OCI-LY1 (cell line): ENCODE results near the gene NATD1.
A peak's percentile ranks its signal among the peaks of the same experiment; 100 is the strongest.

Experiments
- H2AFZ ChIP-seq: fragments of 200-600 bp; sonication (generic), shearing (Covaris generic); 2 replicates; pipeline ENCODE4 v1.6.0; 2014; ENCODE audit warnings: antibody characterized with exemption, mild to moderate bottlenecking, low read length
- H3F3A ChIP-seq: fragments of 200-600 bp; sonication (generic), shearing (Covaris generic); 2 replicates; pipeline ENCODE4 v1.6.0; 2014; ENCODE audit warnings: mild to moderate bottlenecking, antibody characterized with exemption, low read length, moderate library complexity; ENCODE audit not compliant: insufficient read depth
- H3K27ac ChIP-seq: fragments of 200-600 bp; sonication (generic); 2 replicates; pipeline ENCODE4 v1.5.1; 2014; ENCODE audit warnings: low read length, mixed run types, mild to moderate bottlenecking, low read depth; ENCODE audit not compliant: poor library complexity, severe bottlenecking
- H3K27me3 ChIP-seq: fragments of 200-600 bp; sonication (generic); 2 replicates; pipeline ENCODE4 v1.6.0; 2014; ENCODE audit warnings: antibody characterized with exemption, mild to moderate bottlenecking, low read length, moderate library complexity; ENCODE audit not compliant: insufficient read depth
- H3K36me3 ChIP-seq: fragments of 200-600 bp; sonication (generic); 2 replicates; pipeline ENCODE4 v1.6.1; 2014; ENCODE audit warnings: mild to moderate bottlenecking, antibody characterized with exemption, low read length, moderate library complexity, mixed read lengths; ENCODE audit not compliant: insufficient read depth
- H3K4me1 ChIP-seq: fragments of 200-600 bp; sonication (generic); 2 replicates; pipeline ENCODE4 v1.5.1; 2014; ENCODE audit warnings: mild to moderate bottlenecking, low read length, moderate library complexity; ENCODE audit not compliant: insufficient read depth, severe bottlenecking
- H3K4me2 ChIP-seq: fragments of 200-600 bp; sonication (generic), shearing (Covaris generic); 2 replicates; pipeline ENCODE4 v1.6.1; 2014; ENCODE audit warnings: low read length
- H3K4me3 ChIP-seq: fragments of 200-600 bp; sonication (generic); 2 replicates; pipeline ENCODE4 v1.5.1; 2014; ENCODE audit warnings: low read length, low read depth, mild to moderate bottlenecking, mixed read lengths; ENCODE audit not compliant: poor library complexity, severe bottlenecking
- H3K79me2 ChIP-seq: fragments of 200-600 bp; shearing (Covaris generic); 2 replicates; pipeline ENCODE4 v1.6.1; 2016; ENCODE audit warnings: mixed run types, low read length, mixed read lengths; ENCODE audit not compliant: insufficient read depth
- H3K9ac ChIP-seq: fragments of 200-600 bp; sonication (generic), shearing (Covaris generic); 2 replicates; pipeline ENCODE4 v1.6.1; 2014; ENCODE audit warnings: mild to moderate bottlenecking, low read length, mixed read lengths
- H3K9me2 ChIP-seq: fragments of 200-600 bp; sonication (generic), shearing (Covaris generic); 2 replicates; pipeline ENCODE4 v1.6.1; 2014; ENCODE audit warnings: low read depth, mild to moderate bottlenecking, low read length, mixed read lengths
- H3K9me3 ChIP-seq: fragments of 200-600 bp; shearing (Covaris generic); 2 replicates; pipeline ENCODE4 v1.6.1; 2014; ENCODE audit warnings: low read length, mixed read lengths
- H4K20me1 ChIP-seq: fragments of 200-600 bp; sonication (generic), shearing (Covaris generic); 2 replicates; pipeline ENCODE4 v1.6.0; 2016; ENCODE audit warnings: mild to moderate bottlenecking, low read length; ENCODE audit not compliant: insufficient read depth
- CTCF ChIP-seq: fragments of 200-600 bp; sonication (generic), shearing (Covaris generic); IDR thresholded peaks from 2 replicates; pipeline ENCODE4 v1.5.1; 2017; ENCODE audit warnings: mild to moderate bottlenecking, antibody characterized with exemption, low read length, moderate library complexity, mixed read lengths
- EZH2 ChIP-seq: fragments of 200-600 bp; sonication (generic), shearing (Covaris generic); IDR thresholded peaks from 2 replicates; pipeline ENCODE4 v1.8.0; 2017; ENCODE audit warnings: borderline replicate concordance, mixed run types, mild to moderate bottlenecking, antibody characterized with exemption, low read length, moderate library complexity, mixed read lengths

The NATD1 gene

GRCh38 chr17:21202512-21202911, 50.7 kb downstream of the NATD1 start:
- Histone ChIP-seq H3K79me2 (peaks cover 40% of the 10 kb centered on the region), H4K20me1 (no peaks in the 10 kb centered on the region), H3K9me3 (no peaks in the 10 kb centered on the region), H3K27me3 (no peaks in the 10 kb centered on the region), H3K9ac (no peak overlapping the region), H3K4me2 (no peak overlapping the region), H3K9me2 (no peaks in the 10 kb centered on the region), H2AFZ (no peak overlapping the region), H3F3A (no peaks in the 10 kb centered on the region), H3K36me3 (peaks cover 31% of the 10 kb centered on the region), H3K27ac (no peak overlapping the region), H3K4me3 (no peak overlapping the region), H3K4me1 (peaks cover 33% of the 10 kb centered on the region)
- TF ChIP-seq EZH2, result no peak
- TF ChIP-seq CTCF, result no peak

DNA sequence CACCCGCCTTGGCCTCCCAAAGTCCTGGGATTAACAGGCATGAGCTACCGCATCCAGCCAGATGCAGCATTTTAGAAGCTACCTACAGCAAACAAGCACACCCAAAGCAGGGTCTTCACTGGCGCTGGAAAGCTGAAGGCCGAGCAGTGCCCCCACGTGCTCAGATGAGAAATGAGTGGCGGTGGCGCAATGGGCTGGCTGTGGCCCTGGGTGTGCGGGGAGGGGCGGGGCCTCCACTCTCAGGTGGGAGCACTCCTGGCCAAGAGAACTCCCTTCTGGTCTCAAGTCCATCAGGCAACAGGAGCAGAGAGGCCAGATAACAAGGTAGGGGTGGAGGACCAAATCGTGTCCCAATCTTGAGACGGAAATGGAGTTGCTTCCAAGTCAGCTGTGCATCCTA, 51.3 kb downstream of the NATD1 start:
- no peak overlapping the region for H3K4me3 ChIP-seq
- peaks cover 32% of the 10 kb centered on the region for H3K36me3 ChIP-seq
- H3K4me2 ChIP-seq, result no peak overlapping the region; the same call in 1 of the 2 replicates
- no peaks in the 10 kb centered on the region for H3K9me3 ChIP-seq
- no peak overlapping the region for H3K9ac ChIP-seq
- no peaks in the 10 kb centered on the region for H3K9me2 ChIP-seq
- H4K20me1 ChIP-seq, result no peaks in the 10 kb centered on the region
- H3K27ac ChIP-seq, result no peak overlapping the region
- H3K27me3 ChIP-seq, result no peaks in the 10 kb centered on the region
- TF ChIP-seq CTCF, result no peak
- TF ChIP-seq EZH2, result no peak
- H3K79me2 ChIP-seq, result peaks cover 34% of the 10 kb centered on the region
- H3F3A ChIP-seq, result no peaks in the 10 kb centered on the region
- H2AFZ ChIP-seq, result no peak overlapping the region
- peaks cover 33% of the 10 kb centered on the region for H3K4me1 ChIP-seq

DNA sequence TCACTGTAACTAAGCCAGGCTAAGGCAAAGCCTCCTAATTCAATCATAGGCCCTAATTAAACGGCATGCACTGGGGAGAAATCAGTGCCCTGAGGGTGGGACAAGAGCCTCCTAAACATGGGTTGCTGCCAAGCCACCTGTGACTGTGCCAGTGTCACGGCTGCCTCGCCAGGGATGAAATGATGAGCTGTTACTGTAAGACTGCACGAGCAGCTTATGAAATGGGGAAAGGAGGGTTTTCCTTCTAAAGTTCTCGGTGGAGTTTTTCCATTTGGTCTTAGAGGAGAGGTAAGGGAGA, 52.0 kb downstream of the NATD1 start:
- no peaks in the 10 kb centered on the region for H3K9me2 ChIP-seq
- no peaks in the 10 kb centered on the region for H4K20me1 ChIP-seq
- H3K9me3 ChIP-seq, result no peaks in the 10 kb centered on the region
- H3F3A ChIP-seq, result no peaks in the 10 kb centered on the region
- no peak for TF ChIP-seq CTCF
- TF ChIP-seq EZH2, result no peak
- H3K79me2 ChIP-seq, result peaks cover 28% of the 10 kb centered on the region
- H3K4me3 ChIP-seq, result peak overlapping the region; percentile 47
- peak overlapping the region; percentile 62 for H3K4me2 ChIP-seq
- peak overlapping the region; percentile 89 for H3K27ac ChIP-seq
- peaks cover 33% of the 10 kb centered on the region for H3K36me3 ChIP-seq
- peaks cover 33% of the 10 kb centered on the region for H3K4me1 ChIP-seq
- no peaks in the 10 kb centered on the region for H3K27me3 ChIP-seq
- H2AFZ ChIP-seq, result no peak overlapping the region
- H3K9ac ChIP-seq, result no peak overlapping the region; the same call in 1 of the 2 replicates
